HFFc6 (cell line): Measurements from ENCODE around the gene FXYD7. TPM values are rescaled to one million over a fixed set of nuclear protein-coding genes. Genes with fewer than 3 reads are reported as not detected.
A peak's percentile ranks its signal among the peaks of the same experiment; 100 is the strongest.

Experiments
- DNase-seq: peaks from one replicate; pipeline ENCODE4 v3.0.0-alpha.2; 2018
- H3K27ac Mint-ChIP-seq: 2 replicates; pipeline ENCODE4 v1.8.0; 2020; ENCODE audit warnings: mild to moderate bottlenecking, mixed read lengths
- H3K27me3 Mint-ChIP-seq: 2 replicates; pipeline ENCODE4 v1.8.0; 2021; ENCODE audit warnings: mild to moderate bottlenecking, moderate library complexity, mixed read lengths; ENCODE audit not compliant: insufficient read depth
- H3K36me3 Mint-ChIP-seq: 2 replicates; pipeline ENCODE4 v1.8.0; 2021; ENCODE audit warnings: low read depth, mixed read lengths
- H3K4me1 Mint-ChIP-seq: 2 replicates; pipeline ENCODE4 v1.8.0; 2020; ENCODE audit warnings: low read depth, mixed read lengths
- H3K4me3 Mint-ChIP-seq: 2 replicates; pipeline ENCODE4 v1.8.0; 2020; ENCODE audit warnings: mild to moderate bottlenecking, moderate library complexity, mixed read lengths
- H3K9me3 Mint-ChIP-seq: 2 replicates; pipeline ENCODE4 v1.8.0; 2020; ENCODE audit warnings: mild to moderate bottlenecking, mixed read lengths
- CTCF ChIP-seq: fragments of 200-600 bp; sonication (generic); IDR thresholded peaks from 2 replicates; pipeline ENCODE4 v1.5.0; 2021; ENCODE audit warnings: antibody characterized with exemption, mild to moderate bottlenecking
- total RNA-seq, 6 experiments: library from RNA; stranded (reverse); fragmentation: NEBNext Ultra II Directional; extraction: Animal tissue kit (Norgen Biotek cat#: 25700); gene quantifications; 2 replicates in 1 of 6; 3 replicates in 5 of 6; pipeline ENCODE4 v1.2.3, GENCODE V29; 2021

Gene FXYD7
- total RNA-seq, 6 experiments from 2014 or later: 0.32 to 0.87 (median 0.68) TPM; not detected in 3

GRCh38 chr19:35136231-35136630, 6.8 kb upstream of the FXYD7 start:
- no peak overlapping the region for H3K27ac Mint-ChIP-seq
- no peak for TF ChIP-seq CTCF
- no peaks in the 10 kb centered on the region for H3K36me3 Mint-ChIP-seq
- DNase-seq: no peak
- peaks cover 35% of the 10 kb centered on the region for H3K27me3 Mint-ChIP-seq
- peaks cover 34% of the 10 kb centered on the region for H3K4me1 Mint-ChIP-seq
- no peak overlapping the region for H3K4me3 Mint-ChIP-seq
- no peaks in the 10 kb centered on the region for H3K9me3 Mint-ChIP-seq

- Mint-ChIP-seq H3K4me3 (no peak overlapping the region), H3K27me3 (peaks cover 35% of the 10 kb centered on the region), H3K9me3 (no peaks in the 10 kb centered on the region), H3K4me1 (peaks cover 43% of the 10 kb centered on the region), H3K36me3 (no peaks in the 10 kb centered on the region), H3K27ac (no peak overlapping the region)
- DNase-seq: no peak
- TF ChIP-seq CTCF: no peak
Observed at GRCh38 chr19:35136977-35137702, 5.9 kb upstream of the FXYD7 start.

GRCh38 chr19:35138305-35138892, 4.7 kb upstream of the FXYD7 start, which contains the start of gene FXYD1:
Gene FXYD1 (plus strand): TSS chr19:35138824. CDS start chr19:35140080, 1,256 bp downstream.
- Mint-ChIP-seq H3K27ac (peak within 1 kb of the TSS; percentile 67), H3K9me3 (no peaks in the 10 kb centered on the region), H3K4me3 (peak within 1 kb of the TSS; percentile 53; the same call in 1 of the 2 replicates), H3K27me3 (peaks cover 30% of the 10 kb centered on the region), H3K36me3 (no peaks in the 10 kb centered on the region), H3K4me1 (peaks cover 45% of the 10 kb centered on the region)
- no peak for DNase-seq
- no peak for TF ChIP-seq CTCF

- no peaks in the 10 kb centered on the region for H3K9me3 Mint-ChIP-seq
- no peaks in the 10 kb centered on the region for H3K36me3 Mint-ChIP-seq
- H3K27me3 Mint-ChIP-seq: peaks cover 26% of the 10 kb centered on the region
- peaks cover 48% of the 10 kb centered on the region for H3K4me1 Mint-ChIP-seq
- H3K4me3 Mint-ChIP-seq: peak overlapping the region; percentile 56; the same call in 1 of the 2 replicates
- no peak for DNase-seq
- peak overlapping the region; percentile 48 for H3K27ac Mint-ChIP-seq
- TF ChIP-seq CTCF: no peak
Observed at GRCh38 chr19:35140207-35140961, 2.7 kb upstream of the FXYD7 start.

- peak; percentile 77 for DNase-seq
- Mint-ChIP-seq H3K4me1 (peaks cover 49% of the 10 kb centered on the region), H3K9me3 (no peaks in the 10 kb centered on the region), H3K4me3 (peak overlapping the region; percentile 81), H3K36me3 (no peaks in the 10 kb centered on the region), H3K27me3 (peaks cover 26% of the 10 kb centered on the region), H3K27ac (peak overlapping the region; percentile 52)
- peak; percentile 56 for TF ChIP-seq CTCF
Observed at GRCh38 chr19:35140962-35141836, 1.9 kb upstream of the FXYD7 start.
